ENCODE data around the gene SYT6. TPM values are rescaled to one million over a fixed set of nuclear protein-coding genes. Genes with fewer than 3 reads are reported as not detected.

The SYT6 gene
- total RNA-seq, 1 donor from 2014 or later, result not detected

DNA sequence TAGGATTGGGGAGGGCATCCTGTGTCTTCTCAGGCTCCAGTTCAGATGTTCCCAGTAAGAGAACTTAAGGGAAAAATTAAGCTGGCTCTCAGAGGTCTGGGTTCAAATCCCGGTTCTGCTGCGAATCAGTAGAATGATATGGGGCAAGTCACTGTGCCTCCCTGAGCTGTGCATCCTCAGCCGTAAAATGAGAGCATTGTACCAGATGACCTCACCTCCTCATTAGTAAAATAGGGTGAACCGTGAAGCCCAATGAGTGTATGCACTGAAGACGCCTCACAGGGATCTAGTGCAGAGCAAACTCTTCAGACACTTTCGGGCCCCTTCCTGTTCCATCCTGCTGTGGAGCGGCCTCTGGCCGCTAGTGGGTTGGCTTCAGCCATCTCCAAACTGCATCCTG lies 36.0 kb downstream of the SYT6 start:
- intact Hi-C loops (cut with micrococcal nuclease), result no loop called here
- no peak overlapping the region for H3K4me3 ChIP-seq
- no peaks in the 10 kb centered on the region for H3K36me3 ChIP-seq
- DNase-seq, result no peak
- H3K27me3 ChIP-seq (ENCODE audit: low read depth), result peaks cover 36% of the 10 kb centered on the region
- TF ChIP-seq, protein P1, sequence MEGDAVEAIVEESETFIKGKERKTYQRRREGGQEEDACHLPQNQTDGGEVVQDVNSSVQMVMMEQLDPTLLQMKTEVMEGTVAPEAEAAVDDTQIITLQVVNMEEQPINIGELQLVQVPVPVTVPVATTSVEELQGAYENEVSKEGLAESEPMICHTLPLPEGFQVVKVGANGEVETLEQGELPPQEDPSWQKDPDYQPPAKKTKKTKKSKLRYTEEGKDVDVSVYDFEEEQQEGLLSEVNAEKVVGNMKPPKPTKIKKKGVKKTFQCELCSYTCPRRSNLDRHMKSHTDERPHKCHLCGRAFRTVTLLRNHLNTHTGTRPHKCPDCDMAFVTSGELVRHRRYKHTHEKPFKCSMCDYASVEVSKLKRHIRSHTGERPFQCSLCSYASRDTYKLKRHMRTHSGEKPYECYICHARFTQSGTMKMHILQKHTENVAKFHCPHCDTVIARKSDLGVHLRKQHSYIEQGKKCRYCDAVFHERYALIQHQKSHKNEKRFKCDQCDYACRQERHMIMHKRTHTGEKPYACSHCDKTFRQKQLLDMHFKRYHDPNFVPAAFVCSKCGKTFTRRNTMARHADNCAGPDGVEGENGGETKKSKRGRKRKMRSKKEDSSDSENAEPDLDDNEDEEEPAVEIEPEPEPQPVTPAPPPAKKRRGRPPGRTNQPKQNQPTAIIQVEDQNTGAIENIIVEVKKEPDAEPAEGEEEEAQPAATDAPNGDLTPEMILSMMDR (IDR thresholded peaks at IDR 0.05; ENCODE audit: borderline replicate concordance), result no peak
- no peak overlapping the region for H3K27ac ChIP-seq (replicated peaks)
- H3K9me3 ChIP-seq (replicated peaks), result no peaks in the 10 kb centered on the region
- no peaks in the 10 kb centered on the region for H3K4me1 ChIP-seq

DNA sequence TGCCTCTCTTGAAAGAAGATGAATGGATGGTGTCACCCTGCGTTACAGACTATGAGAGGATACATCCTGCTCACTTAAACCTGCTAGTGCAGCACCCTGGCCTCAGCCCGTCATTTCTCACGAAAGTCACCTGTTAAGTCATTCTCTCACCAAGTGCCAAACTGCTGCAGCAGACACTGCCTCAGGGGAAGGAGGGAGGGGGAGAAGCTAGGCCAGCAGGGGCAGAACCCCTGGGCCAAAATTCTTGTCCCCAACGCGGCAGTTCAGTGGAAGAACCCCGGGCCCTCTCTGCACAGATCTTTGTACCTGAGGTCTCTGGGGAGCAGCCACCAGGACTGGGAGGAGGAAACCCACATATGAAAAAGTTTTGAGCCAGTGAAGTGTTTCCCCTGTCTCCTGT lies 37.6 kb downstream of the SYT6 start:
- TF ChIP-seq, protein P1 (IDR thresholded peaks at IDR 0.05; ENCODE audit: borderline replicate concordance), result no peak
- Histone ChIP-seq H3K27me3 (ENCODE audit: low read depth) (peaks cover 34% of the 10 kb centered on the region), H3K9me3 (replicated peaks) (no peaks in the 10 kb centered on the region), H3K4me3 (no peak overlapping the region), H3K4me1 (no peaks in the 10 kb centered on the region), H3K36me3 (no peaks in the 10 kb centered on the region), H3K27ac (replicated peaks) (no peak overlapping the region)
- intact Hi-C loops (cut with micrococcal nuclease), result no loop called here
- DNase-seq, result no peak

DNA sequence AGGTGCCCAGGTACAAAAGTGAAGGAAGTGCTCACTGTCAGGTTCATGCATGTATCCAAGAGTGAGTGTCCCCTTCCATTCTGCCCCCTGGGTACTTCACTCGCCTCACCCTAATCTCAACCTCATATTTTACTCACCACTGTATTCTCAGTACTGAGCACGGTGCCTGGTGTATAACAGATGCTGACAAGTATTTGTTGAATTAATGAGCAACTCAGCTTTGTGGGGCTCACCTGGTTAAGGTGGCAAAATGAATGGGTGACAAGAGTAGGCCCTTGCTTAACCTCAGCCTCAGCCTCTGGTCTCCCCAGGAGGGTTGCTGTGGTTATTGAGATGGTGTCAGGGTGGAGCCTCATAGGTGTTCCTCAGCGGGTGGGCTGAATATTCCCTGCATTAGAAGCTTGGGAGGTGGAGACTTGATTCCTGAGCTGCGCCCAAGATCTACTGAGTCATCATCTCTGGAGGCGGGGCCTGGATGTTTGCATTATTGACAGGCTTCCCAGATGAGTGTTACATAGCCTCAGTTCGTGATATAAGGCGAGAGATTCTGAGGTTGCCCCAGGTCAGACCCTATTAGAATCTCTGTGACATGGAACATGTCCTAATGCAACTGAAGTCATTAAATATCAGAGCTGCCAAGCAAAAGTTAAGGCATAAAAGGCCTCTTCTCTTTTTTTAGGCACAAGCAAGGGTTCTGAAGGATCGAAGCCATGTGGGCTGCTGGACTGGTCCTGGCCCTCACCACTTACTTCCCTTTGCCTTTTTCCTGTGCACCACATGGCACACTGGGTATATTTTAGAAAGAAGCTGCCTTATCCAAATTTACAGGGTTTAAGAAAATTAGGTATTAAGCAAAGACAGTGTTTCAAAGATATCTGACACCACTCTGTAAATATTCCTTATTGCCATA lies 39.2 kb downstream of the SYT6 start:
- intact Hi-C loops (cut with micrococcal nuclease), result no loop called here
- H3K27ac ChIP-seq (replicated peaks), result no peak overlapping the region
- TF ChIP-seq, protein P1 (IDR thresholded peaks at IDR 0.05; ENCODE audit: borderline replicate concordance), result no peak

DNA sequence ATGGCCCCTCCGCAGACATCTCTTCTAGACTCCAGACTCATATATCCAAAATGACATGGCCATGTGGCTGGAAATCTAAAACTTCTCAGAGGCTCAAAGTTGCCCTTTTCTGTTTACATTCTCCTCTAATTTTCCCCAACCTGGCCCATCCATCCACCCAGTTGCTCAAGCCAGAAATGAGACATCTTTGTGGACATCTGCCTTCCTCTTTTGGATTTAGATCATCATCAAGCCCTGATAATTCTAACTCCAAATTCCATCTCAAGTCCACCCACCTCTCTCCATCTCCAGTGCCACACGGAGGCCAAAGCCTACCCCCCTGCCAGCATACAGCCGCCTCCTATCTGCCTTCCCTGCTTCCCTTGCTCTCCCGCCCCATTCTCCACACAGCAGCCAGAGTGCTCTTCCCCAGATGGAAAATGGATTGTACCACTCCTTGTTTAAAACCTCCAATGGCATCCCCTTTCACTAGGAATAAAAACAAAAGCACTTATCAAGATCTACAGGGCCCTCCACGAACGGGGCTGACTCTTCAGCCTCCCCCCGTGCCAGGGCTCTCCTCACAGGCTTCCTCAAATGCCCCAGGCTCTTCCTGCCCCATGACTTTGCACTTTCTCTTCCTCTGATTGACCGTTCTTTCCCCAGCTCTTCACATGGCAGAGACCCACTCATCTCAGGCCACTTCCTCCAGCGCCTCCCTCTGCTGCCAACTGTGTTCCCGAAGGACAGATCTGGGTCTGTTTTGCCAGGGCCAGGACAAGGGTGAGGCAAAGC lies 40.1 kb downstream of the SYT6 start:
- no peak for DNase-seq
- intact Hi-C loops (cut with micrococcal nuclease), result no loop called here
- TF ChIP-seq, protein P1 (IDR thresholded peaks at IDR 0.05; ENCODE audit: borderline replicate concordance), result no peak

More for the DNA sequence above, 39.2 kb downstream of the SYT6 start:
- Histone ChIP-seq H3K9me3 (replicated peaks) (no peaks in the 10 kb centered on the region), H3K4me3 (no peak overlapping the region), H3K36me3 (no peaks in the 10 kb centered on the region), H3K27me3 (ENCODE audit: low read depth) (peaks cover 28% of the 10 kb centered on the region), H3K4me1 (no peaks in the 10 kb centered on the region)
- no peak for DNase-seq

DNA sequence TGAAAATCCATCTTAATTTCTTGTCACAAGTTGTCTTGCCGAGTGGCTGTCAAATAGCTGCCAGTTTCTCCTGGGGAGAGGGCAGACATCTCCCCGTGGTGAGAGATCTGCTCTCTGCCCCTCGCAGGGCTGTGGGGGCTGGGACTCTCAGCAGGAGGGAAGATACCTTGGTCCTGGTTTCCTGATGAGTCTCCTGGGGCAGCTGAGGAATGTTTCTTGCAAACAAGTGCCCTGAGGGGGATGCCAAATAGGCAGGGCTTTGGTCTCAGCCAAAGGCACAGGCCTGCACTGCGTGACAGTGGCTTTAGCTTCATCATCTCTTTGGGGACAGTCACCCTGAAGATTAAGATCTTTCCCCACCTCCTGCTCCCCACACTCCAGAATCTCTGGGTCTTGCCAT lies 40.9 kb downstream of the SYT6 start:
- no peak overlapping the region for H3K27ac ChIP-seq (replicated peaks)
- no peak for DNase-seq
- intact Hi-C loops (cut with micrococcal nuclease), result no loop called here
- no peaks in the 10 kb centered on the region for H3K9me3 ChIP-seq (replicated peaks)
- TF ChIP-seq, protein P1 (IDR thresholded peaks at IDR 0.05; ENCODE audit: borderline replicate concordance), result no peak
- H3K4me1 ChIP-seq, result no peaks in the 10 kb centered on the region
- peaks cover 20% of the 10 kb centered on the region for H3K27me3 ChIP-seq (ENCODE audit: low read depth)
- no peak overlapping the region for H3K4me3 ChIP-seq
- H3K36me3 ChIP-seq, result no peaks in the 10 kb centered on the region

More for the DNA sequence above, 40.1 kb downstream of the SYT6 start:
- Histone ChIP-seq H3K27ac (replicated peaks) (no peak overlapping the region), H3K9me3 (replicated peaks) (no peaks in the 10 kb centered on the region), H3K27me3 (ENCODE audit: low read depth) (peaks cover 28% of the 10 kb centered on the region), H3K4me3 (no peak overlapping the region), H3K36me3 (no peaks in the 10 kb centered on the region), H3K4me1 (no peaks in the 10 kb centered on the region)
